Kidney tubule cell (primary cell): ENCODE measurements around the gene RABEP2.
A peak's percentile ranks its signal among the peaks of the same experiment; 100 is the strongest.
"Not testable (repeated sequence)": the region's sequence is repeated elsewhere in the genome, so short reads cannot be mapped to it uniquely, and the experiment has no call there.

Experiments used
- DNase-seq: peaks from one replicate; pipeline ENCODE4 v3.0.0-alpha.2; 2018; ENCODE audit warnings: low spot score

RABEP2 gene

GRCh38 chr16:28924762-28925385, at the start of gene RABEP2:
TSS of gene RABEP2 (minus strand) at chr16:28925238. CDS start at chr16:28925163, 75 bp downstream.
- peak; percentile 94 for DNase-seq

GRCh38 chr16:28974437-28975157, 49.6 kb upstream of the RABEP2 start, which contains the start of gene SPNS1:
TSS of gene SPNS1 (plus strand) at chr16:28974778. CDS start at chr16:28975152, 374 bp downstream.
- peak; percentile 96 for DNase-seq

GRCh38 chr16:28974007-28974436, 49.0 kb upstream of the RABEP2 start:
- DNase-seq = peak; percentile 74

GRCh38 chr16:28969696-28970095, 44.7 kb upstream of the RABEP2 start:
- DNase-seq = not testable (repeated sequence)

GRCh38 chr16:28967156-28967555, 42.1 kb upstream of the RABEP2 start:
- no peak for DNase-seq

GRCh38 chr16:28964496-28964895, 39.5 kb upstream of the RABEP2 start:
- no peak for DNase-seq

GRCh38 chr16:28964072-28964471, 39.0 kb upstream of the RABEP2 start:
- no peak for DNase-seq

- no peak for DNase-seq
Measured at GRCh38 chr16:28958836-28959235, 33.8 kb upstream of the RABEP2 start.

- DNase-seq = no peak
Measured at GRCh38 chr16:28958216-28958615, 33.2 kb upstream of the RABEP2 start.

- no peak for DNase-seq
Measured at GRCh38 chr16:28951410-28951943, 26.4 kb upstream of the RABEP2 start.

- peak; percentile 100 for DNase-seq
Measured at GRCh38 chr16:28950648-28951409, 25.8 kb upstream of the RABEP2 start, which contains the start of gene NFATC2IP. TSS of gene NFATC2IP (plus strand) at chr16:28950937. CDS start at chr16:28951012, 75 bp downstream.

- no peak for DNase-seq
Measured at GRCh38 chr16:28946681-28947080, 21.6 kb upstream of the RABEP2 start.

- no peak for DNase-seq
Measured at GRCh38 chr16:28943281-28943680, 18.2 kb upstream of the RABEP2 start.

- DNase-seq = not testable (repeated sequence)
Measured at GRCh38 chr16:28939825-28940224, 14.8 kb upstream of the RABEP2 start.

- no peak for DNase-seq
Measured at GRCh38 chr16:28938721-28939120, 13.7 kb upstream of the RABEP2 start.

GRCh38 chr16:28937222-28937876, 12.3 kb upstream of the RABEP2 start:
- DNase-seq = no peak

GRCh38 chr16:28936784-28937155, 11.7 kb upstream of the RABEP2 start:
- no peak for DNase-seq

GRCh38 chr16:28935924-28936783, 11.1 kb upstream of the RABEP2 start:
- DNase-seq = peak; percentile 51

GRCh38 chr16:28935346-28935745, 10.3 kb upstream of the RABEP2 start:
- DNase-seq = no peak

- DNase-seq = no peak
Measured at GRCh38 chr16:28933171-28933570, 8.1 kb upstream of the RABEP2 start.
